MG63 (cell line): ENCODE measurements around the gene TXLNA. TPM values are rescaled to one million over a fixed set of nuclear protein-coding genes. Genes with fewer than 3 reads are reported as not detected.
A peak's percentile ranks its signal among the peaks of the same experiment; 100 is the strongest.

Experiments used
- DNase-seq: peaks from one replicate; pipeline ENCODE4 v3.0.0-alpha.2; 2020
- H3K27me3 ChIP-seq: fragments of 250-450 bp; sonication (Bioruptor Pico); 2 replicates; pipeline ENCODE4 v1.5.1; 2020; ENCODE audit warnings: mild to moderate bottlenecking, moderate library complexity
- H3K36me3 ChIP-seq: fragments of 250-450 bp; sonication (Bioruptor Pico); 2 replicates; pipeline ENCODE4 v1.5.1; 2020; ENCODE audit warnings: mild to moderate bottlenecking, moderate library complexity
- H3K4me3 ChIP-seq: fragments of 250-450 bp; sonication (Bioruptor Pico); 2 replicates; pipeline ENCODE4 v1.5.1; 2020; ENCODE audit warnings: mild to moderate bottlenecking, moderate library complexity
- H3K9me3 ChIP-seq: fragments of 250-450 bp; sonication (Bioruptor Pico); 2 replicates; pipeline ENCODE4 v1.5.1; 2020; ENCODE audit warnings: mild to moderate bottlenecking, moderate library complexity
- total RNA-seq: library from RNA; depleted of rRNA; stranded (reverse); fragments of >200 nt; shearing (Covaris generic); gene quantifications from 2 replicates; pipeline ENCODE4 v1.2.3, GENCODE V29; 2014; ENCODE audit warnings: low replicate concordance

TXLNA gene
- total RNA-seq, 1 experiment from 2014 or later, result 87.6 TPM

DNA sequence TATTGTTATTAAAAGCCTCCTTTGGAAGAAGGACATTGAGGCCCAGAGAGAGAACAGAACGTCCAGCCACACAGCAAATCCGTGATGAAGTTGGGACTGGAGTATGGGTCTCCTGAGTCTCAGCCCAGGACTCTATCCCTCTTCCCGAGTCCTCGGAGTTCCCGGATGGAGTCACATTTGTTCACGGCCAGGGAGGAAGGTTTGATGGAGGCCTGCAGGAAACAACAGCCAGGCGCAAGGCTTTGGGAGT is 357 bp upstream of the TXLNA start:
- DNase-seq, result no peak
- peak overlapping the region; percentile 97 for H3K4me3 ChIP-seq
- H3K36me3 ChIP-seq, result peaks cover 43% of the 10 kb centered on the region
- H3K27me3 ChIP-seq, result no peaks in the 10 kb centered on the region
- H3K9me3 ChIP-seq, result no peaks in the 10 kb centered on the region

- Histone ChIP-seq H3K4me3 (peak overlapping the region; percentile 97), H3K36me3 (peaks cover 47% of the 10 kb centered on the region), H3K9me3 (no peaks in the 10 kb centered on the region), H3K27me3 (no peaks in the 10 kb centered on the region)
- DNase-seq, result peak; percentile 64
These were observed 948 bp downstream of the TXLNA start for GRCh38 chr1:32180186-32181060.

DNA sequence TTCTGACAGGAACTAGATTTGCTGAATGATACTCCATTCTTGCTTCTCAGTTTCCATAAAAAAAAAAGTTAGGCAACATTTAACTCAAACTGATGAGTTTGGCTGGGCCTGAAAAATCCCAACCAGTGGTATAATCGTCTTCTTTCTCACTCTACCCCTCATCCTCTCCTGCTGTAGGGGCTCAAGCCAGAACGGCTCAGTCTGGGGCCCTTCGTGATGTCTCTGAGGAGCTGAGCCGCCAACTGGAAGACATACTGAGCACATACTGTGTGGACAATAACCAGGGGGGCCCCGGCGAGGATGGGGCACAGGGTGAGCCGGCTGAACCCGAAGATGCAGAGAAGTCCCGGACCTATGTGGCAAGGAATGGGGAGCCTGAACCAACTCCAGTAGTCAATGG is 1.6 kb downstream of the TXLNA start:
- no peak for DNase-seq
- Histone ChIP-seq H3K36me3 (peaks cover 51% of the 10 kb centered on the region), H3K27me3 (no peaks in the 10 kb centered on the region), H3K4me3 (peak overlapping the region; percentile 97), H3K9me3 (no peaks in the 10 kb centered on the region)

DNA sequence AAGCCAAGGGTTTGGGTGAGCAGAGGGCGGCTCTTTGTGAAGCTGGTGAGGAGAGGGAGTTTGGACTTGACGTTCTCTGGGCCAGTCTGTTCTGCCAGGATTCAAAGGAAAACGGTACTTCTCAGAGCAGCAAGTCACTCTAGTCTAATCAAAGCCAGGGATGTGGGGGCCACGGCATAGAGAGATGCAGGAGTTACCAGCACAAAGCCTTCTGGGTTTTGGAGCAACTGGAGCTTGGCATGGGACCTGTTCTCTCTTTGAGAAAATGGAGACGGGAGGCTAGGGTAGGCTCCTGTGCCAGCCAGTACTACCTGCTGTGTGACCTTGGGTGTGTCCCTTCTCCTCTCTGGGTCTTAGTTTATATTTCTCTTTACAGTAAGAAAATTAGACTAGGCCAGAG is 2.1 kb downstream of the TXLNA start:
- H3K36me3 ChIP-seq, result peaks cover 56% of the 10 kb centered on the region
- DNase-seq, result no peak
- H3K4me3 ChIP-seq, result peak overlapping the region; percentile 97; the same call in 1 of the 2 replicates
- H3K27me3 ChIP-seq, result no peaks in the 10 kb centered on the region
- H3K9me3 ChIP-seq, result no peaks in the 10 kb centered on the region

GRCh38 chr1:32182060-32182459 is 2.6 kb downstream of the TXLNA start:
- no peak for DNase-seq
- Histone ChIP-seq H3K9me3 (no peaks in the 10 kb centered on the region), H3K36me3 (peaks cover 61% of the 10 kb centered on the region), H3K27me3 (no peaks in the 10 kb centered on the region), H3K4me3 (no peak overlapping the region)

DNA sequence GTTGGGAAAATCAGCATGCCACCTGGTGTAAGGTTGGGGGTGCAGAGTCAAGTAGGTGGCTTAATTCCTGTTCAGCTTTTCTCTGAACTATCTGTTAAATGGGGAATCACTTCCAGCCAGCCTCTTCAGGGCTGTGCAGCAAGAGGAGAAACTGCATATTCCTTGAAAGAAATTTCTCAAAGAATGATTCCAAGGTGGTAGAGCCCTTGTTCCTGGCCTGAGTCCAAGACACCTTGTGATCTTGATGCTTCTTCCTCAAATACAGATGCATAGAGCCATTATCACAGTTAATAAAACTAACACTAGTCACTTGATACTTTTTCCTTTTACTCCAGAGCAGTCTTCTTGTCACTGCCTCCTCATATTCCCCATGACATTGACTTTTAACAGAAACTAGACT is 5.2 kb downstream of the TXLNA start:
- no peak for DNase-seq
- peaks cover 87% of the 10 kb centered on the region for H3K36me3 ChIP-seq
- H3K27me3 ChIP-seq, result no peaks in the 10 kb centered on the region
- H3K4me3 ChIP-seq, result no peak overlapping the region
- H3K9me3 ChIP-seq, result no peaks in the 10 kb centered on the region

DNA sequence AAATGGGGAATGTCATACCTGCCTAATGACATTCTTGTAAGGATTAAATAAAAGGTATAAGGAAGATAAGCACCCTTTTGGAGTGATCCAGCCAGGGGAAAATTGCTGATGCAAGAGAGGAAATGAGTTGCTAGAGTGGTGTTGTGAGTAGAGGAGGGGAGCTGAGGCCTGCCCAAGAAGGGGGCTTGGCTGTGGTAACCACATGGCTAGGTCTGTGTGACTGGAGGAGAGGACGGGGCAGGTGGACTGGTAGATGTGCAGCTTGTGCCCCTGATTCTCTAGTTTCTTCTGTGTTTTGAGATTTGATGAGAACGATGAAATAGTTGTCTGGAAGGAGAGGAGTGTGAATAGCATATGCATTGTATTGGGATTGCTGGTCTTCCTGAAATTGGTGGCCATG is 6.6 kb downstream of the TXLNA start:
- H3K9me3 ChIP-seq, result no peaks in the 10 kb centered on the region
- DNase-seq, result no peak
- peaks cover 90% of the 10 kb centered on the region for H3K36me3 ChIP-seq

DNA sequence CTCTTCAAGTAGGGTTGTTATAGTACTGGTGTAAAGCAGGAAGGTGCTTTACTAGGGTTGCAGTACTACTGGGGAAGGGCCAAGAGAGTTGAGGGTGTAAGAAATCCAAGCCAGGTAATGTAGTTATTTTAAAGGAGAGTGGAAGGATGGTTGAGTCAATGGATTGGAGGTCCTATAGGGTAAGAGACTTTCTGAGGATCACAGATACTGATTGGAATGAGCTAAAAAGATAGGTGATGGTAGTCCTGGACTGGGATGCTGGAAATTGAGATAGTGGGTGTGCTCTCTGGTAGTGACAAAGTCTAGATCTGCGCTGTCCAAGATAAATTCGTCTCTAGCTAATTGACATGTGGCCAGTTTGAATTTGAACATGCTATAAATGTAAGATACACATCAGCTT is 7.0 kb downstream of the TXLNA start:
- Histone ChIP-seq H3K36me3 (peaks cover 90% of the 10 kb centered on the region), H3K4me3 (no peak overlapping the region), H3K27me3 (no peaks in the 10 kb centered on the region), H3K9me3 (no peaks in the 10 kb centered on the region)
- DNase-seq, result no peak

More for the DNA sequence above, 6.6 kb downstream of the TXLNA start:
- Histone ChIP-seq H3K4me3 (no peak overlapping the region), H3K27me3 (no peaks in the 10 kb centered on the region)

GRCh38 chr1:32187850-32188249 is 8.4 kb downstream of the TXLNA start:
- Histone ChIP-seq H3K36me3 (peaks cover 91% of the 10 kb centered on the region), H3K27me3 (no peaks in the 10 kb centered on the region), H3K9me3 (no peaks in the 10 kb centered on the region), H3K4me3 (no peak overlapping the region)
- no peak for DNase-seq

GRCh38 chr1:32192220-32192948 is 12.9 kb downstream of the TXLNA start:
- H3K9me3 ChIP-seq, result no peaks in the 10 kb centered on the region
- H3K36me3 ChIP-seq, result peaks cover 95% of the 10 kb centered on the region
- no peaks in the 10 kb centered on the region for H3K27me3 ChIP-seq
- no peak overlapping the region for H3K4me3 ChIP-seq
- no peak for DNase-seq

DNA sequence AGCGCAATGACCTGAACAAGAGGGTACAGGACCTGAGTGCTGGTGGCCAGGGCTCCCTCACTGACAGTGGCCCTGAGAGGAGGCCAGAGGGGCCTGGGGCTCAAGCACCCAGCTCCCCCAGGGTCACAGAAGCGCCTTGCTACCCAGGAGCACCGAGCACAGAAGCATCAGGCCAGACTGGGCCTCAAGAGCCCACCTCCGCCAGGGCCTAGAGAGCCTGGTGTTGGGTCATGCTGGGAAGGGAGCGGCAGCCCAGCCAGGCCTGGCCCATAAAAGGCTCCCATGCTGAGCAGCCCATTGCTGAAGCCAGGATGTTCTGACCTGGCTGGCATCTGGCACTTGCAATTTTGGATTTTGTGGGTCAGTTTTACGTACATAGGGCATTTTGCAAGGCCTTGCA is 15.5 kb downstream of the TXLNA start:
- Histone ChIP-seq H3K9me3 (no peaks in the 10 kb centered on the region), H3K36me3 (peaks cover 77% of the 10 kb centered on the region), H3K27me3 (no peaks in the 10 kb centered on the region), H3K4me3 (no peak overlapping the region)
- no peak for DNase-seq

- H3K27me3 ChIP-seq, result no peaks in the 10 kb centered on the region
- peaks cover 71% of the 10 kb centered on the region for H3K36me3 ChIP-seq
- no peaks in the 10 kb centered on the region for H3K9me3 ChIP-seq
- no peak overlapping the region for H3K4me3 ChIP-seq
- DNase-seq, result no peak
These were observed 16.1 kb downstream of the TXLNA start for GRCh38 chr1:32195531-32195930.

GRCh38 chr1:32195972-32196823 is 16.7 kb downstream of the TXLNA start:
- Histone ChIP-seq H3K4me3 (no peak overlapping the region), H3K36me3 (peaks cover 65% of the 10 kb centered on the region), H3K27me3 (no peaks in the 10 kb centered on the region), H3K9me3 (no peaks in the 10 kb centered on the region)
- DNase-seq, result peak; percentile 23

- no peak for DNase-seq
- Histone ChIP-seq H3K36me3 (peaks cover 56% of the 10 kb centered on the region), H3K27me3 (no peaks in the 10 kb centered on the region), H3K9me3 (no peaks in the 10 kb centered on the region), H3K4me3 (no peak overlapping the region)
These were observed 17.6 kb downstream of the TXLNA start for GRCh38 chr1:32197074-32197473.

DNA sequence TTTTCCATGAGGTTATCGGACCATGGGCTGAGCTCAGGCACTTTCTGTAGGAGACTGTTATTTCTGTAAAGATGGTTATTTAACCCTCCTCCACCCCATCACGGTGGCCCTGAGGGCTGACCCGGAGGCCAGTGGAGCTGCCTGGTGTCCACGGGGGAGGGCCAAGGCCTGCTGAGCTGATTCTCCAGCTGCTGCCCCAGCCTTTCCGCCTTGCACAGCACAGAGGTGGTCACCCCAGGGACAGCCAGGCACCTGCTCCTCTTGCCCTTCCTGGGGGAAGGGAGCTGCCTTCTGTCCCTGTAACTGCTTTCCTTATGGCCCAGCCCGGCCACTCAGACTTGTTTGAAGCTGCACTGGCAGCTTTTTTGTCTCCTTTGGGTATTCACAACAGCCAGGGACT is 18.4 kb downstream of the TXLNA start:
- no peak for DNase-seq
- H3K27me3 ChIP-seq, result no peaks in the 10 kb centered on the region
- H3K9me3 ChIP-seq, result no peaks in the 10 kb centered on the region
- peaks cover 48% of the 10 kb centered on the region for H3K36me3 ChIP-seq
- H3K4me3 ChIP-seq, result no peak overlapping the region

DNA sequence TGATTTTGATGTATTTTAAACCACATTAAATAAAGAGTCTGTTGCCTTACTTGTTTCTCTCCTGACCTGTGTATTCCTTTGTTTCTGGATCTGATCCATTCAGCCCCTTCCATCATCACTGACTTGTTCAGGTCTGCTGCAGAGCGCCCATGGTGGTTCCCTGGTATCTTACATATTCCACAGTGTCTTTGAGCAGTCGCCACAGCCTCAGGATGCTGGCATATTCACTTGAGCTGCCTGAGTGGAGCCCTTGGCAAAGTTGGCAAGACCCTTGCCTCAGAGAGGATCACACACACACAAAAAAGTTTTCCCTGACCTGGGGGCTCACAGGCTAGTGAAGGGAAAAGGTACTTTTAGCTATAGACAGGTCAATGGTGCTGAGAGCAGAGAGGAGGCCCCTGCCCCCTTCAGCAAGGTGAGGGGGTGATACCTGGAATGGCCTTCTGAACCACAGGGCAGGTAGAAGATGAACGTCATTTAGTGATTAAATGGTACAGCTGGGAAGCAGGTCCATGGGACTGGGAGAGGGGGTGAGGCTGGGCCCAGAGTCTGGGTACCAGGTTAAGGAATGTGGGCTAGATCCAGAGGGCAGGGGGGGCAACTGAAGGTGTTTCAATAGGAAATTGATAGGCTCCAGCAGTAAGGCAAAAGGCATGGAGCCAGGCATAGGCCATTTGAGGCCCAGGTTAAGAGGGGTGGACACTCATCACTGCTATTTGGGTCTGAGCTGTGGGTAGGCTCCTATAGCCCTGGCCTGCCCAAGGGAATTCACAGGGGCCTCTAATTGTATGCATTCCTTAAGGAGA is 19.0 kb downstream of the TXLNA start:
- no peak for DNase-seq
- H3K36me3 ChIP-seq, result peaks cover 42% of the 10 kb centered on the region
- H3K9me3 ChIP-seq, result no peaks in the 10 kb centered on the region
- no peak overlapping the region for H3K4me3 ChIP-seq
- H3K27me3 ChIP-seq, result no peaks in the 10 kb centered on the region
